ENCODE results near the gene INF2. TPM values are rescaled to one million over a fixed set of nuclear protein-coding genes. Genes with fewer than 3 reads are reported as not detected.
"Not testable (repeated sequence)": the region's sequence is repeated elsewhere in the genome, so short reads cannot be mapped to it uniquely, and the experiment has no call there.

The INF2 gene
- polyA plus RNA-seq, 1 donor (not counting 4 experiments of a cell fraction or from before 2014, with no cell fraction given), result 22.6 TPM

GRCh38 chr14:104665114-104665656 is 24.2 kb upstream of the INF2 start:
- TF ChIP-seq EZH2 (IDR thresholded peaks at IDR 0.05; ENCODE audit: low read length), result no peak
- TF ChIP-seq, protein P1, sequence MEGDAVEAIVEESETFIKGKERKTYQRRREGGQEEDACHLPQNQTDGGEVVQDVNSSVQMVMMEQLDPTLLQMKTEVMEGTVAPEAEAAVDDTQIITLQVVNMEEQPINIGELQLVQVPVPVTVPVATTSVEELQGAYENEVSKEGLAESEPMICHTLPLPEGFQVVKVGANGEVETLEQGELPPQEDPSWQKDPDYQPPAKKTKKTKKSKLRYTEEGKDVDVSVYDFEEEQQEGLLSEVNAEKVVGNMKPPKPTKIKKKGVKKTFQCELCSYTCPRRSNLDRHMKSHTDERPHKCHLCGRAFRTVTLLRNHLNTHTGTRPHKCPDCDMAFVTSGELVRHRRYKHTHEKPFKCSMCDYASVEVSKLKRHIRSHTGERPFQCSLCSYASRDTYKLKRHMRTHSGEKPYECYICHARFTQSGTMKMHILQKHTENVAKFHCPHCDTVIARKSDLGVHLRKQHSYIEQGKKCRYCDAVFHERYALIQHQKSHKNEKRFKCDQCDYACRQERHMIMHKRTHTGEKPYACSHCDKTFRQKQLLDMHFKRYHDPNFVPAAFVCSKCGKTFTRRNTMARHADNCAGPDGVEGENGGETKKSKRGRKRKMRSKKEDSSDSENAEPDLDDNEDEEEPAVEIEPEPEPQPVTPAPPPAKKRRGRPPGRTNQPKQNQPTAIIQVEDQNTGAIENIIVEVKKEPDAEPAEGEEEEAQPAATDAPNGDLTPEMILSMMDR (optimal IDR thresholded peaks at IDR 0.05 in 1 of 3, IDR thresholded peaks at IDR 0.05 in 1 of 3, conservative IDR thresholded peaks at IDR 0.05 in 1 of 3; ENCODE audit: extremely low read depth in 1 of 3, insufficient read depth in 2 of 3, low read length in 3 of 3), result no peak
- Histone ChIP-seq H3K79me2 (ENCODE audit: control insufficient read depth, insufficient read depth, low read length) (no peaks in the 10 kb centered on the region), H3K9ac (ENCODE audit: control insufficient read depth, extremely low read depth, insufficient read depth, low read length) (no peak overlapping the region), H3K27ac (ENCODE audit: control insufficient read depth, insufficient read depth, low read length) (no peak overlapping the region), H3K4me1 (ENCODE audit: control insufficient read depth, extremely low read depth, insufficient read depth, low read length) (no peaks in the 10 kb centered on the region), H3K9me3 (ENCODE audit: control insufficient read depth, low read depth, low read length) (no peaks in the 10 kb centered on the region), H2AFZ (ENCODE audit: control insufficient read depth, low read length) (peak overlapping the region; percentile 76), H4K20me1 (ENCODE audit: control insufficient read depth, extremely low read depth, insufficient read depth, low read length) (no peaks in the 10 kb centered on the region), H3K9me1 (ENCODE audit: control insufficient read depth, extremely low read depth, insufficient read depth, low read length) (no peaks in the 10 kb centered on the region), H3K36me3 (ENCODE audit: control insufficient read depth in 2 of 2, extremely low read depth in 1 of 2, insufficient read depth in 2 of 2, low read length in 2 of 2) (no peaks in the 10 kb centered on the region), H3K27me3 (ENCODE audit: control insufficient read depth, extremely low read depth, insufficient read depth, low read length) (peaks cover 7% of the 10 kb centered on the region), H3K4me3 (ENCODE audit: control insufficient read depth in 2 of 3, extremely low read depth in 1 of 3, insufficient read depth in 2 of 3, low read depth in 1 of 3, low read length in 3 of 3) (no peak overlapping the region), H3K4me2 (ENCODE audit: control insufficient read depth, extremely low read depth, insufficient read depth, low read depth, low read length) (peak overlapping the region; percentile 27)
- dilution Hi-C loops (cut with MboI; ENCODE audit: extremely low pct_ligation_motif_present, low sequenced_read_pairs), result no loop called here
- DNase-seq (ENCODE audit: low read depth, low spot score) (no peak), FAIRE-seq (peak; percentile 43)

DNA sequence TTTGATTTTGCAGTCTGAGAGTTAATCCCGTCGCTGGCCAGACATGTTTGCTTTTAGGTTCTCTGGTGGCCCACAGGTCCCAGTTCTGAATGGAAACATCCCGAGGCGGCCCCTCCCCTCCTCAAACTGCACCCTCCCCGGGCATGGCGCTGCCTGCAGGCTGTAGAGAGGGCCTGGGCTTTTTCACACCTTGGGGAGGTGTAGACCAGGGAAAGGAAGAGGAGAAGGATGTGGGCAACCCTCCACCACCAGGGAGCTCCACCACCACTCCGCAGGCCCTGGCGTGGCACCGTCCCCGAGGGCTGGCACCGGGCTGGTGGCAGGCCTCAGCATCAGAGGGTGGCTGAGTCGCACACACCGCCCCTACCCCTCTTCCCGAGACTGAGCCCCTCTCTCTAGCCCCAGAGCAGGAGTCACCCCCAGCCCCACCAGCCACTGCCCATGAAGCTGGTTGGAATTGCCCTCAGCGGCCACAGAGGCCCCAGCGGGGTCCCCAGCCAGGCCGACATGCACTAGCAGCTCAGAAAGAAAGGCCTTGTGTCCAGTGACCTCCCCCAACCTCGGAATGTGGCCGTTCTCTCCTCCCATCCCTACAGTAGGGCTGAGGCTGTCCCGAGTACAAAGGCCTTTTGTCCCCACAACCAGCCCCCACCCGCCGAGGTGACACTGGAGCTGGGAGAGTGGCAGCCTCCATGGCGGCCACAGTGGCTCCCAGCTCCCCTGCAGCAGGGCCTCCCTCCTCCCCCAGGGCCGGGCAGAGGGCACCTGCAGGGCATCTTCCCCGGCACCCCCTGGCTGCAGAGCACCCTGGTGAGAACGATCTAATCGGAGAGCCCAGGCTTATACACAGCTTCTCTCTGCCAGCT is 23.5 kb upstream of the INF2 start:
- no peaks in the 10 kb centered on the region for H3K9me3 ChIP-seq (ENCODE audit: control insufficient read depth, low read depth, low read length)
- H2AFZ ChIP-seq (ENCODE audit: control insufficient read depth, low read length), result peak overlapping the region; percentile 76
- DNase-seq (ENCODE audit: low read depth, low spot score) (no peak), FAIRE-seq (peak; percentile 20)
- H3K9me1 ChIP-seq (ENCODE audit: control insufficient read depth, extremely low read depth, insufficient read depth, low read length), result no peaks in the 10 kb centered on the region
- H3K27me3 ChIP-seq (ENCODE audit: control insufficient read depth, extremely low read depth, insufficient read depth, low read length), result peaks cover under 1% of the 10 kb centered on the region
- H3K4me1 ChIP-seq (ENCODE audit: control insufficient read depth, extremely low read depth, insufficient read depth, low read length), result no peaks in the 10 kb centered on the region
- H3K79me2 ChIP-seq (ENCODE audit: control insufficient read depth, insufficient read depth, low read length), result no peaks in the 10 kb centered on the region
- dilution Hi-C loops (cut with MboI; ENCODE audit: extremely low pct_ligation_motif_present, low sequenced_read_pairs), result no loop called here
- no peak overlapping the region for H3K9ac ChIP-seq (ENCODE audit: control insufficient read depth, extremely low read depth, insufficient read depth, low read length)
- no peak overlapping the region for H3K27ac ChIP-seq (ENCODE audit: control insufficient read depth, insufficient read depth, low read length)
- H4K20me1 ChIP-seq (ENCODE audit: control insufficient read depth, extremely low read depth, insufficient read depth, low read length), result no peaks in the 10 kb centered on the region
- no peak overlapping the region for H3K4me3 ChIP-seq (ENCODE audit: control insufficient read depth in 2 of 3, extremely low read depth in 1 of 3, insufficient read depth in 2 of 3, low read depth in 1 of 3, low read length in 3 of 3)
- no peaks in the 10 kb centered on the region for H3K36me3 ChIP-seq (ENCODE audit: control insufficient read depth in 2 of 2, extremely low read depth in 1 of 2, insufficient read depth in 2 of 2, low read length in 2 of 2)
- TF ChIP-seq, protein P1 (optimal IDR thresholded peaks at IDR 0.05 in 1 of 3, IDR thresholded peaks at IDR 0.05 in 1 of 3, conservative IDR thresholded peaks at IDR 0.05 in 1 of 3; ENCODE audit: extremely low read depth in 1 of 3, insufficient read depth in 2 of 3, low read length in 3 of 3), result peak; percentile 44 to 78 (median 69)
- no peak for TF ChIP-seq EZH2 (IDR thresholded peaks at IDR 0.05; ENCODE audit: low read length)
- peak overlapping the region; percentile 27 for H3K4me2 ChIP-seq (ENCODE audit: control insufficient read depth, extremely low read depth, insufficient read depth, low read depth, low read length)

- H3K36me3 ChIP-seq (ENCODE audit: control insufficient read depth in 2 of 2, extremely low read depth in 1 of 2, insufficient read depth in 2 of 2, low read length in 2 of 2); H3K4me3 ChIP-seq (ENCODE audit: control insufficient read depth in 2 of 3, extremely low read depth in 1 of 3, insufficient read depth in 2 of 3, low read depth in 1 of 3, low read length in 3 of 3); H3K27ac ChIP-seq (ENCODE audit: control insufficient read depth, insufficient read depth, low read length); H3K79me2 ChIP-seq (ENCODE audit: control insufficient read depth, insufficient read depth, low read length); H3K4me2 ChIP-seq (ENCODE audit: control insufficient read depth, extremely low read depth, insufficient read depth, low read depth, low read length); H3K9ac ChIP-seq (ENCODE audit: control insufficient read depth, extremely low read depth, insufficient read depth, low read length); H3K9me3 ChIP-seq (ENCODE audit: control insufficient read depth, low read depth, low read length); H4K20me1 ChIP-seq (ENCODE audit: control insufficient read depth, extremely low read depth, insufficient read depth, low read length); H3K4me1 ChIP-seq (ENCODE audit: control insufficient read depth, extremely low read depth, insufficient read depth, low read length); H3K9me1 ChIP-seq (ENCODE audit: control insufficient read depth, extremely low read depth, insufficient read depth, low read length); FAIRE-seq; H3K27me3 ChIP-seq (ENCODE audit: control insufficient read depth, extremely low read depth, insufficient read depth, low read length); dilution Hi-C loops (cut with MboI; ENCODE audit: extremely low pct_ligation_motif_present, low sequenced_read_pairs); DNase-seq (ENCODE audit: low read depth, low spot score); H2AFZ ChIP-seq (ENCODE audit: control insufficient read depth, low read length): not testable (repeated sequence)
Observed at GRCh38 chr14:104666523-104666895, 22.9 kb upstream of the INF2 start.

Data from keratinocyte (primary cell).